T-helper 2 cell treated with Interferon-gamma antibody and Interleukin-4, amounts not matched to agents 100 ng/mL and 5 ng/mL, for 36 hours (primary cell): ENCODE data around the gene KCNQ5. TPM values are rescaled to one million over a fixed set of nuclear protein-coding genes. Genes with fewer than 3 reads are reported as not detected.
"Not testable (repeated sequence)": the region's sequence is repeated elsewhere in the genome, so short reads cannot be mapped to it uniquely, and the experiment has no call there.

Experiments used
- intact Hi-C: fragments of 100-400 bp; cut with micrococcal nuclease; formaldehyde crosslinking; loops from one replicate; pipeline ENCODE4 v1.15.1; 2023
- total RNA-seq: library from RNA; stranded (reverse); gene quantifications from 2 replicates; pipeline ENCODE4 v1.2.3, GENCODE V29; 2022

Gene KCNQ5
- total RNA-seq, 1 donor from 2014 or later, result 13.7 TPM

DNA sequence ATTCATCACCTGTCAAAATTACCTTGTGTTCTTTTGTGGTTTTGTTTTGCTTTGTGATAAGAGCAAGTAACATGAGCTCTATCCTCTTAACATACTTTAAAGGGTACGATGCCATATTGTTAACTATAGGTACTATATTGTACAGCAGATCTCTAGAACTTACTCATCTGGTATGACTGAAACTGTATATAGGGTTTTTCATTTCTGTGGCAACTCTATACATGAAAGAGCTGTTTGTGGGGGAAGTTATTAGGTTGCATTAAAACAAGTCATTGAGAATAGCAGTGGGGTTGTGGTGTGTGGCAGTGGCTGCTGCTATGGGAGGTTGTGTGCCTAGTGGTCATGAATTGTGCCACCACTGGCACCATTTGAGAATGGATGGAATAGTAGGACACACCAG is 268.4 kb downstream of the KCNQ5 start:
- intact Hi-C loops, result no loop called here

DNA sequence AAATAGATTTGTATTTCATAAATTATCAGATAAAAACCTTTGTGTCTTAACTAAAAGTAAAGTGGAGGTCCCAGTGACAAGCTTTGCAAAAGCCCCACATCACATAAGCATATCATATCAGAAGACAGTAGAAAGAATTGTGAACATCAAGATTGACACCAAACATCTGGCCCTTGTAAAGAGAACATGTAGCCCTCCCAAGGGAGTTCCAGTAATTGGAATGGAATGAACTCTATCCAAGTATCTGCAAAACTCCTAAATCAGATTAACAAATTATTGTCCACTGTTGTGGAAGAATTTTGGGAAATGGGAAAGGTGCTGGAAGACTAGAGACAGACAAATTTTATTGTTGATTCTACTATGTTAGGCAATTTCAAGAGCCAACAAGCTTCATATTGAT is 268.8 kb downstream of the KCNQ5 start:
- intact Hi-C loops, result no loop called here

DNA sequence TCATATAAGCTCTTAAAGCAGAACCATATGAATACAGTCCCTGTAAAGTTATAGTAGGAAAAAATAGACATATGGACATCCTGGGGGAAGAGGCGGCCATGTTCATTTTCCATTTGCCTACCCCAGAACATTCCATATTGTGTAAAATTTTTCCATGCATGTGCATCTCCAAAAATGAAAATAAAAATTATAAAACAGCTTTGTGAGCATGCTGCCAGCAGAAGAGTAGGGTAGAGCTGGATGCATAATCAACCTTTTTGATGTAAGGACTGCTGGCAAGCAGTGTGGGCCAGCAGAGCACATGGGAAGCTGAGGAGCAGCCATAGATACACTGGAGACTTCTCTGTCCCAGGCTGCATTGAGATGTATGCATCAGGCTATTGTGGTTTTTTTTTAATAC is 271.0 kb downstream of the KCNQ5 start:
- intact Hi-C loops, result no loop called here

DNA sequence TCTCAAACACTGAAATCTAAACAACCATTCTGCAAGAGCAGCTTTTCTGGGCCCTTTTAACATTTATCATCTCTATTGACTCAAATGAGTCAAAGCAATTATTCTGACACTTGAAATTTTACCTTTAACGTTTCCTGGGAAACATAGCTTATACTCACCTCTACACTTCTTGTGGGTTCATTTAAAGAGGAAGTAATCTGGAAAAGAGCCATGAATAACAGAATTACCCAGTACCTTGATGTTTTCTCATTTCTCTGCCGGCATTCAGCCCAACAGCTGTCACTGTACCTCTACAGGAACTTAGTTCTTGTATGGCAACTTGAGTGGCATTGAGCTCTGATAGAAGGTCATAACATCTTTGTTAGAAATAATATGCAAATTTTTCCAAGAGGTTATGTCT is 272.2 kb downstream of the KCNQ5 start:
- intact Hi-C loops, result no loop called here

DNA sequence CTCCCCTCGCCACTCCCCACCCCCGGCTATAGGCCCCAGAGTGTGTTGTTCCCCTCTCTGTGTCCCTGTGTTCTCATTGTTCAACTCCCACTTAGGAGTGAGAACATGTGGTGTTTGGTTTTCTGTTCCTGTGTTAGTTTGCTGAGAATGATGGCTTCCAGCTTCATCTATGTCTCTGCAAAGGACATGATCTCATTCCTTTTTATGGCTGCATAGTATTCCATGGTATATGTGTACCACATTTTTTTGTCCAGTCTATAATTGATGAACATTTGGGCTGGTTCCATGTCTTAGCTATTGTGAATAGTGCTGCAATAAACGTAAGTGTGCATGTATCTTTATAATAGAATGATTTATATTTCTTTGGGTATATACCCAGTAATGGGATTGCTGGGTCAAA is 276.4 kb downstream of the KCNQ5 start:
- intact Hi-C loops, result not testable (repeated sequence)

DNA sequence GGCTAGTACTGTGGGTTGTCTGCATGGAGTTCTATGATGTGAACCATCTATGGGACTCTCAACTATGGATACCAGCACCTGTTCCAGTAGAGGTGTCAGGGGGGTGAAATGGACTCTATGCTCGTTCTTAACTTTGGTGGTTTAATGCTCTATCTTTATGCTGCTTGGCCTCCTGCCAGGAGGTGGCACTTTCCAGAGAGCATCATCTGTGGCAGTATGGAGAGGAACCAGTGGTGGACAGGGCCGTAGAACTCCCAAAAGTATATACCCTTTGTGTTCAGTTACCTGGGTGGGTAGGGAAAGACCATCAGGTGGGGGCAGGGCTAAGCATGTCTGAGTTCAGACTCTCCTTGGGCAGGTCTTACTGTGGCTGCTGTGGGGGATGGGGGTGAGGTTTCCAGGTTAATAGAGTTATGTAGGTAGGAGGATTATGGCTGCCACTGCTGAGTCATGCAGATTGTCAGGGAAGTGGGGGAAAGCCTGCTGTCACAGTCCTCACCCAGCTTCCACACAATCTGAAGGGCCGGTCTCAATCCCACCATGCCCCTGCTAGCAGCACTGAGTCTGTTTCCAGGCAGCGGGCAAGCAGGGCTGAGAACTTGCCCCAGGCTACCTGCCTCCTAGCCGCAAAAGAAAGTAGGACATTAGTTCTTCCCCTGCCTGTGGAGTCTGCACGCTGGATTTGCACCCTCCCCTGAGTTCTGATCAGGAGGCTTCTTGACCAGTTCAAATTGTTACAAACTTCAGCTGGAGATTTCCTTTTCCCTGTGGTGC is 284.0 kb downstream of the KCNQ5 start:
- intact Hi-C loops, result no loop called here

DNA sequence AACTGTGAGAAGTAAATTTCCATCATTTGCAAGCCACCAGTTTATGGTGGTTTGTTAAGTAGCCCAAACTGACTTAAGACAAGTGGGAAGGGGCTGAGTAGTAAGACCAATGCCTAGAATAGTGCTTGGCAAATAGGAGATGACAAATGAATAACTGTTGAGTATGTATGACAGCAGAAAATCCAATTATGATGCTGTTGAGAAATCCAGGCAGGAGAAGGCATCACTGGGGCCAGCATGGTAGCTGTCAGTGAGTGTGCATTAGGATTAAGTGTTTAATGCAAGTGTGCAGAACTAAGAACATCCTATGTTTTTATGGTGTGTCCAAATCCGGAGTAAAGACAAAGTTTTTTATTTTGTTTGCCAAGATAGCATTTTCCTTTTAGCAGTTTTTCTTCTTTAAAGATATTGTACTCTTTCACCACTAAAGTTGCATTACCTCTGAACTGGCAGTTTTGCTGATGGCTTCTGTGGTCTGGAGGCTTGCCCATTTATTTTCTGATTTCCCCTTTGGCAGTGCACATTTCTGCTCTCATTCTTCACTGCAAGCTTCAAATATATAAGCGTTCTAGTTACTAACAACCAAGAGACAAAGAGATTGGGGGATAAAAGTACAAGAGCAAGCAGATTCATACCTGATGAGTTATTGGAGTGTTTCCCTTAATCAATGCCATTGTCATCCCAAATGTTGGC is 289.7 kb downstream of the KCNQ5 start:
- intact Hi-C loops, result no loop called here

DNA sequence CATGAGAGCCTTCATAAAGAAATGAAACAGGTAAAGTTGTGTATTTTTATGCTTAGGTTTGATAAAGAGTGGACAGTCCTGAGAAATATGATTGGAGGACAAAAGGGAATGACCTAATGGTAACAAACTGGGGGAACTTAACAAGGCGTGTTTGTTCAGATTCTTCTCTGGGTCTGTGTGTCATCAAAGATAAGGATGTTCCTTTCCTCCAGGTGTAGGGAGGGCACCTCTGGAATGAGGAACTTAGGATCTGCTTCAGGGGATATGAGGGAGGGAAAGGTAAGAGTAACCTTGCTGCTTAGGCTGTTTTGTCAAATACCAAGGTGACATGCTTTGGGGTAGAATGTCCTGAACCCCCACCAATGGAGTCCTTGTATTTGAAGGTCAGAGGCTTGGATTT is 291.9 kb downstream of the KCNQ5 start:
- intact Hi-C loops, result no loop called here

DNA sequence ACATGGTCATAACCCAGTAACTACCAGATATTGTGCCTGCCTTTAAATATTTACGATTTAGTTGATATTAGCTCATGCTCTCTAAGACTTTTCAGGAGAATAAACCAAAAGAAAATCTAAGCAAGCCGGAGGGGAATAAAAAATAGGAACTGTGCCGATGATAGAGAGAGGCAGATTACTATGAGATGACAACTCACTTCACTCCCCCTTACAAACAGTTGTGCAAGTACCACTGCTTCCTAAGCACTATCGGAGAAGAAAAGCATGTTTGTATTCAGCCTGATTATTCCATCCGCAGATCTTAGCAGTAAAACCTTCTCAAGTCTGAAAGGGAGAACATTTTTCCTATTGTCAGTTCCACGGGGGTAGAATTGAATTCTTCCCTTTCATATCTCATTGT is 294.4 kb downstream of the KCNQ5 start:
- intact Hi-C loops, result no loop called here

DNA sequence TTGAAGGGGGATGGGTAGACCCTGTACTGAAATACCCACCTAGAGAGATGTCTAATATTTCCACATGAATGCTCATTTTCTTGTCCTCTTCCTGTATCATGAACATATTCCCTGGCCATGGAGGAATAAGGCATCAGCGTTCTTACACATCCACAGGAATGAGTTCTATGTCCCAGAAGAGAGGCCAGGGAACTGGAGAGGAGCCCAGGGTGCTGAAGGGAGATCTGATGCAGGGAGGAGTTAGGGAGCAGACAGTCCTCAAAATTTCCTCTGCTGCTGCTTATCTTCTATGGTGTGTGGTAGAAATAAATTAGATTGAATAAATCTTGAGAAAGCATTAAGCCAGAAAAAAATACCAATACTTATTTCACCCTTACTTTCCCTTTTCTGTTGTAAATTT is 295.0 kb downstream of the KCNQ5 start:
- intact Hi-C loops, result no loop called here

DNA sequence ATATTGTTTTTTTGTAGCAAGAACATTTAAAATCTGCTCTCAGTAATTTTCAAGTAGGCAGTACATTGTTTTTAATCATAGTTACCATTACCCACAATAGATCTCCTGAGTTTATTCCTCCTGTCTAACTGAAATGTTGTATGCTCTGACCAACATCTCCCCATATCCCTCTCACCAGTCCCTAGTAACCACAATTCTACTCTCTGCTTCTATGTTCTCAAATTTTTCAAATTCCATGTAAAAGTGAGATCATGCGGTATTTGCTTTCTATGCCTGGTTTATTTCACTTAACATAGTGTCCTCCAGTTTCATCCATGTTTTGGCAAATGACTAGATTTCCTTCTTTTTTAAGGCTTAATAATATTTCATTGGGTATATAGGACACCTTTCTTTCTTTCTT is 300.5 kb downstream of the KCNQ5 start:
- intact Hi-C loops, result no loop called here

DNA sequence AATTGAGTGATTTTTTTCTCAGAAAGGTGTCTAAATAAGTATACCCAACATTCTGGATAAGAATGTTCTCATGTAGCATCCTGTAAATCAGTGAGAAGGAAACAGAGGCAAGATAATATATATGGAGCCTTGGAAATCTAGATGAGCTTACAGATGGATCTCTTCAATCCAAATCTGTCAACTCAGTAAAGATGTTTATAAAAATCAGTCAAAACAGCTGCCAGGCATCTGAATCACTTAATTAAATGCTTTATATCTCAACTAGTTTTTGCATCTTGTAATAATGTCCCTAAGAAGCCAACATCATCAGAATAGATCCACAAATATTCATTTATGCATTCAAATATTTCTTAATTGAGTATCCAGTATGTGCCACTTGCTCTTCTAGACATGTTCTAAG is 303.3 kb downstream of the KCNQ5 start:
- intact Hi-C loops, result no loop called here

DNA sequence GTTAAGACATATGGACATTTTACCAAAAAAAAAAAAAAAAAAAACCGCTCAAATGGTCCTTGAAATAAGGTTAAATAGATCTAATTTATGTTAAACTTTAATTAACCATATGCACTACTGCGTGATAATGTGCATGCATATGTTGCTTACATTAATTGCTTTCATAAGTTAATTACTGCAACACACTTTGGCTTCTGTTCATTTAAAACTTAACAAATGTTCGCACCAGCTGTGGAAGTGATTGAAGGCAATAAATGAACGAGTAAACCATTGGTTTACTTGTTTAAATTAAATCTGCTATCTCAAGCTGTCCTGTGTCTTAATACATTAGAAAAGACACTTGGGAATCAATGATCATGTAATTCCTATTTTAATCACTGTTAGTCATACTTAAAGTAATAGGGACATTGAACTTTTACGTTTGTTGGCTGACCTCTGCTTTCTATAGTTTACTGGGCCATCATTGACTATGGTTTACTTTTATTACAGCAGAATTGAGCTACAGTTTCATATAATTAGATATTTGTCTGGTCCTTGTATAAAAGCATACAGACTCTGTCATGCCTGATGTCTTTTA is 308.8 kb downstream of the KCNQ5 start:
- intact Hi-C loops, result no loop called here

DNA sequence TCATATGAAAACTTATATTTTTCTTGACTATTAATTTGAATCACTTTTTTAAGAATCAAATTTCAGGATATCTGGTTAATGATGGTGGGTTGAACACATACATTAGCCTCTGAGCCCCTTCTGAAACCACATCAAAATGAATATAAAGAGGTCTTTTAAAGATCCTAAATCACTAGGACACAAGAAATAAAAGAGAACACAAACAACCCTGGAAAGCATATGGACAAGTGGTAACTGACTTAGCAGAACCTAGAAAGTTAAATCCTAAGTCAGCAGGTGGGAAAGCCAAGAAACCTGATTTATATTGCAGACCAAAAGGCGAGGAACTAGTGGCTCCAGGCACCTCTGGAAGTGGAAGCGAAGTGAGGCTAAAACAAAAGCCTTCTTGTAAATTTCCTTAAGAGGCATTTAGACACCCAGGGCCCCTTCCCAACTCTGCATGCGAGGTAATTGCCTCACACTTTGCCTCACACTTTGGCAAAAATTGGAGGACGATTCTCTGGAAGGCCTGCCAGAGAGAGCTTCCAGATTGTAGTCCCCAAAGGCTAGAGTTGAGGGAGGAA is 309.5 kb downstream of the KCNQ5 start:
- intact Hi-C loops, result no loop called here

DNA sequence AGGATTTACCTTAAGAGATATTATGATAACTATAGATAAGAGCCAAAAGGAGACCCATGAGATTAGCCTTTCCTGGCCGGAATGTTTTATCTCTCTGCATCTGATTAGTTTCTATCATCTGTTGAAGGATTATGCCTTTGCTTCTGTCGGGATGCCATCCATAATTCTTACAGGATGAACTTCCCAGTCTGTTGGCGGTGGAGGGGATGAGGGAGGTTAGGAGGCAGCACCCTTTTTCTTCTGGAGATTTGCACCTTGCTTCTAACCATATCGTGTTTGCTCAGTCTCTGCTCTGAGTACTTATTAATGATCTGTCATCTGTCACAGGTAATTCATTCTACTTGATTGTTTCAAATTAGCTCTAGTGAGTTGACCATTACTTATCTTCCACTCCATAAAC is 311.4 kb downstream of the KCNQ5 start:
- intact Hi-C loops, result no loop called here

DNA sequence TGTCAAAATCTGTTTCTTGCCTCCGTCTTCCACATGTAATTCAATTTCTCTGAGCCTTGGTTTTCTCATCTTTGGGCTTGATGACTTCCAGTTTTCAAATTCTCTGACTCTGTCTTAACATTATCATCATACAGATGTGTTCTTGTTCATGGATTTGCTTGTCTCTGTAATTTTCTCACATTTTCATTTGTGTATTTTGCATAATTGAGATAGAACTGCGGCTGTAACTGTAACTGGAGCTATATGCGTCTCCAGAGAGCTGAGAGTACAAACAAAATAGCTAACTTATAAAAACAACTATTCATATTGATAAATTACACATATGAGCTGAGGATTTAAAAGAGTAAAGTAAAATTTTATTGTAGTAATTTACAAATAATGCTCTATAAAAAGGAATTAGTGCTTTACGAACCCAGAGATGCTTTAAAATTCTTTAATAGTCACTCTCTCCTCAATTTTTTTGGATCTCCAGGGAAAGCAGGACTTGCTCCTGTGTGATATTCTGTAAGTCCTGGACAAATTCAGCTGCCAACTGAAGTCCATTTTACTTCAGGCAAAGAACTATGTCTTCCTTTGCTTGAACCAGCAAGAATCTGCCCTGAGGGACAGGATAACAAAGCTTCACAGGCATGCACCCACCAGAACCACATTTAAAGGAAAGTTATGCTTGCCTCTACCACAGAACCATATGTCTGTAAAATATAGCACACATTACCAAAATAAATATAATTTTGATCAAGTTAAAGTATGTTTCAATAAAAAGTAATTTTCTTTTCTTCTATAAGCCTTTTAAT is 315.1 kb downstream of the KCNQ5 start:
- intact Hi-C loops, result no loop called here

DNA sequence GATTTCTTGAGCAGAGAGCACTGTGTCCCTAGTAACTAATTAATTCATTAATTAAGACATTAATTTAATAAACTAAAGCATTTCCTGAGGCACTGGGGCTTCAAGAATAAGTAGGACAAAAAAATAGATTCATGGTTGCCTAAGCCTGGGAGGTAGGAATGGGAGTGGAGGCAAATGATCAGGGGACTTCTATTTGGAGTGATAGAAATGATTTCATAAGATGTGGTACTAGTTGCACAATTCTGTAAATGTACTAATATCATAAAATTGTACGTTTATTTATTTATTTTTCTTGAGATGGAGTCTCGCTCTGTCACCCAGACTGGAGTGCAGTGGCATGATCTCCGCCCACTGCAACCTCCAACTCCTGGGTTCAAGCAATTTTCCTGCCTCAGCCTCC is 316.2 kb downstream of the KCNQ5 start:
- intact Hi-C loops, result no loop called here

DNA sequence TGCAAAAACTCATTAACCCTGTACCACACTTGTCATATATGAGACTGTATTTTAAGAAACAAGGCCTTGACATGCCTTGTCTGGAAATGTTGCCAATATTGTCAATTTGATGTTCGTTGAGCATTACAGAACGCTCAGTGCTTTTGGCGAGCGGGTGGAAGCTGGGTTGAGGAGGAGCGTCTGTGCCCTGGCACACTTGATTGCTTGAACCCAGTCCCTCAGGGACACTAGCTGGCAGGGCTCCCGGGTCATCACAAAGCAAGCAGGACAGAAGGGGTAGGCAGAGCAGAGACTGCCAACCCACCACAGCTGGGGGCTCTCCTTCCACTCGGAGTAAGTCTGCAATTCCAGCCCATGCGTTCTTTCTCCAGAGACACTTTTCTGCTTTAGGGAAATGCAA is 317.1 kb downstream of the KCNQ5 start:
- intact Hi-C loops, result no loop called here

DNA sequence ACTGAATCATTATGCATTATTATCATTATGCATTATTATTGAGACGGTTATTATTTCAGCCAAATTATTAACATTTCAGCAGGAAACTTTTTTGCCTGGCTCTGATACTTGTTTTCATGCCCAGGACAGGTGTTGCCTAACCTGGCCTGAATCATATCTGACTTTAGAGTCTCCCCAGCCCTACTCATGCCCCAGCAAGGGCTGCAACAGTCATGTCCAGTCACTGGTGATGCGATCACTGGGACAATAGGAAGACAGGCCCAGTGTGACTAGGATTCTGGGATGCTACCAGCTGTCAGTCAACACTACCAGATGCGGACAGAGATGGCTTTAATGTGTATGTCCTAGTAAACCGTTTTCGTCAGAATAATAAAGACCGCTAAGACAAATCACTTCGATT is 318.4 kb downstream of the KCNQ5 start:
- intact Hi-C loops, result no loop called here

DNA sequence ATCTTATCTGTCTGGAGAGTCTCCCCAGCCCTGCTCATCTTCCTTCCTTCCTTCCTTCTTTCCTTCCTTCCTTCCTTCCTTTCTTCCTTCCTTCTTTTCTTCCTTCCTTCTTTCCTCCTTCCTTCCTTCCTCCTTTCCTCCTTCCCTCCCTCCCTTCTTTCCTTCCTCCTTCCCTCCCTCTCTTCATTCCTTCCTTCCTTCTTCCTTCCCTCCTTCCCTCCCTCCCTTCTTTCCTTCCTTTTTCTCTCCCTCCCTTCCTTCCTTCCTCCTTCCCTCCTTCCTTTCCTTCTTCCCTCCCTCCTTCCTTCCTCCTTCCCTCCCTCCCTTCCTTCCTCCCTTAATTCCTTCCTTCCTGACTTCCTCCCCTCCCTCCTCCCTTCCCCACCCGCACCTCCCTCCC is 319.4 kb downstream of the KCNQ5 start:
- intact Hi-C loops, result no loop called here

DNA sequence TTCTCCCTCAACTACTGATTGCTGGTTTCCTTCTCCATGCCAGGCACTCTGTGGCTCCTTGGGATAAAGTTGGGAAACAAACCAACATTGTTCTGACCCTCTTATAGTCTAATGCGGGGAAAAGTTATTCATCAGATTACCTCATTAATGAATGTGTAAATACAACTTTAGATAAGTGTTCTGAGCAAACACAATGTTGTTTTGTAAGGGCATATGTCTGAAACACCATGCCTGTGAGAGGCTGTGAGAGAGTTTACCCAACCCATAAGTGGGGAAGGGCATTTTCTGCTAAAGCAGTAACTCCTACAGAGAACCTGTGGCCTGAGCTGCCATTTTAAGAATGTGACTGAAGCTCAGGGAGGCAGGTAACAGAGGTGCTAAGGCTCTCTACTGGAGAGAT is 319.9 kb downstream of the KCNQ5 start:
- intact Hi-C loops, result no loop called here

DNA sequence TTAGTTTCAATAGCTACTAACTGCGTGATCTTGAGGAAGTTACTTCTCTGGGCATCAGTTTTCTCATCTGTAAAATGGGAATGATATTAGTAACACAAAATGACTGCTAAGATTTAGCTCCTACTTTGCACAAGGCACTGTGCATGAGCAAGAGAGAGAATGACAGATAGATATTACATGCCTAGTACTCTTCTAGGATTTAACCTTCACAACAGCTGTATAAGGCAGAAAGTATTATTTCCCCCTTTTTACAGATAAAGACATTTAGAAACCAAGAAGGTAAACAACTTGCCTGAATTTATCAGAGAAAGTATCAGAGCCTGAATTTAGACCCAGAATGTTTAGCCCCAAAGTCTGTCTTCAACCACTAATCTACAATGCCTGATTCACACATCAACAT is 321.8 kb downstream of the KCNQ5 start:
- intact Hi-C loops, result no loop called here
